WTC11 (cell line): Measurements from ENCODE around the gene TARBP1.

Experiments
- CREB1 ChIP-seq: sonication (generic); formaldehyde crosslinking; IDR thresholded peaks from 2 replicates; pipeline ENCODE4 v1.8.0; 2023; ENCODE audit warnings: mild to moderate bottlenecking, missing genetic modification reagents
- CREM ChIP-seq: sonication (generic); formaldehyde crosslinking; IDR thresholded peaks from 2 replicates; pipeline ENCODE4 v1.8.1; 2022; ENCODE audit warnings: mild to moderate bottlenecking, missing genetic modification reagents, moderate library complexity
- CTCF ChIP-seq: fragments of 200-600 bp; IDR thresholded peaks from 2 replicates; pipeline ENCODE4 v1.8.0; 2022; ENCODE audit warnings: antibody characterized with exemption
- E2F1 ChIP-seq: sonication (generic); formaldehyde crosslinking; IDR thresholded peaks from 2 replicates; pipeline ENCODE4 v1.8.0; 2022; ENCODE audit warnings: mild to moderate bottlenecking, missing genetic modification reagents
- ESRRA ChIP-seq: sonication (generic); formaldehyde crosslinking; IDR thresholded peaks from 2 replicates; pipeline ENCODE4 v1.8.1; 2022; ENCODE audit warnings: mild to moderate bottlenecking, missing genetic modification reagents, borderline replicate concordance
- ETV6 ChIP-seq: sonication (generic); formaldehyde crosslinking; IDR thresholded peaks from 2 replicates; pipeline ENCODE4 v1.8.1; 2022; ENCODE audit warnings: mild to moderate bottlenecking, missing genetic modification reagents
- FOXP1 ChIP-seq: sonication (generic); formaldehyde crosslinking; IDR thresholded peaks from 2 replicates; pipeline ENCODE4 v1.8.0; 2022; ENCODE audit warnings: missing genetic modification reagents, mild to moderate bottlenecking, moderate library complexity, borderline replicate concordance
- FOXP4 ChIP-seq: sonication (generic); formaldehyde crosslinking; IDR thresholded peaks from 2 replicates; pipeline ENCODE4 v1.8.0; 2022; ENCODE audit warnings: mild to moderate bottlenecking, missing genetic modification reagents
- MLX ChIP-seq: sonication (generic); formaldehyde crosslinking; IDR thresholded peaks from 2 replicates; pipeline ENCODE4 v1.8.1; 2023; ENCODE audit warnings: mild to moderate bottlenecking, missing genetic modification reagents, moderate library complexity
- SMAD3 ChIP-seq: sonication (generic); formaldehyde crosslinking; IDR thresholded peaks from 2 replicates; pipeline ENCODE4 v1.8.0; 2022; ENCODE audit warnings: missing genetic modification reagents, mild to moderate bottlenecking, borderline replicate concordance
- SP1 ChIP-seq: sonication (generic); formaldehyde crosslinking; conservative IDR thresholded peaks from 2 replicates; pipeline ENCODE4 v1.8.1; 2022; ENCODE audit warnings: missing genetic modification reagents
- TCF7 ChIP-seq: sonication (generic); formaldehyde crosslinking; IDR thresholded peaks from 2 replicates; pipeline ENCODE4 v1.8.0; 2022; ENCODE audit warnings: mild to moderate bottlenecking, low read depth, missing genetic modification reagents, moderate library complexity
- ZNF317 ChIP-seq: sonication (generic); formaldehyde crosslinking; IDR thresholded peaks from 2 replicates; pipeline ENCODE4 v1.8.1; 2023; ENCODE audit warnings: low read depth, mild to moderate bottlenecking, moderate library complexity, missing genetic modification reagents, borderline replicate concordance
- ZNF416 ChIP-seq: fragments of 250-450 bp; sonication (Bioruptor Pico); IDR thresholded peaks from 2 replicates; pipeline ENCODE4 v1.9.0; 2021; ENCODE audit warnings: mild to moderate bottlenecking, inconsistent platforms

- TF ChIP-seq CTCF (no peak), ESRRA (CRISPR knock-in tag) (no peak), E2F1 (CRISPR knock-in tag) (no peak), SP1 (no peak), MLX (CRISPR knock-in tag) (no peak), FOXP1 (CRISPR knock-in tag) (no peak), CREM (CRISPR knock-in tag) (no peak), TCF7 (CRISPR knock-in tag) (no peak), ETV6 (CRISPR knock-in tag) (no peak), CREB1 (CRISPR knock-in tag) (no peak), SMAD3 (no peak), FOXP4 (no peak), ZNF416 (CRISPR knock-in tag) (no peak), ZNF317 (CRISPR knock-in tag) (no peak)
These were observed 109.2 kb downstream of the TARBP1 start for GRCh38 chr1:234369784-234370183.
